H1 (cell line): ENCODE results near the gene ZNF318.

ENCODE experiments used
- CBX5 ChIP-seq: fragments of 300-800, 300-1000 bp; sonication (generic); IDR thresholded peaks from 2 replicates; pipeline ENCODE4 v1.7.1; 2016; ENCODE audit warnings: antibody characterized with exemption, low read length, low read depth
- CHD2 ChIP-seq: IDR thresholded peaks from 2 replicates; pipeline ENCODE4 v1.6.1; 2012; ENCODE audit warnings: low read length, improper control_type of control experiment
- EP300 ChIP-seq, 2 experiments: IDR thresholded peaks; 1 replicate in 1 of 2; 2 replicates in 1 of 2; pipeline ENCODE4 v1.6.1; 2011 to 2012; ENCODE audit warnings: low read depth in 2 of 2, low read length in 2 of 2, mild to moderate bottlenecking in 2 of 2, borderline replicate concordance in 1 of 2, inconsistent platforms in 1 of 2, moderate library complexity in 1 of 2
- EZH2 ChIP-seq: fragments of 200-600 bp; sonication (generic); IDR thresholded peaks from 2 replicates; pipeline ENCODE4 v1.7.1; 2012; ENCODE audit warnings: low read depth, mild to moderate bottlenecking, moderate library complexity, low read length, inconsistent platforms; ENCODE audit not compliant: severe bottlenecking
- KDM1A ChIP-seq: fragments of 200-600, 300-600 bp; sonication (generic); IDR thresholded peaks from 2 replicates; pipeline ENCODE4 v1.7.1; 2016; ENCODE audit warnings: mild to moderate bottlenecking, low read length, borderline replicate concordance
- KDM5A ChIP-seq: fragments of 200-600 bp; IDR thresholded peaks from 2 replicates; pipeline ENCODE4 v1.7.1; 2012; ENCODE audit warnings: mild to moderate bottlenecking, low read length, inconsistent platforms, mixed read lengths
- POLR2A ChIP-seq, 2 experiments: IDR thresholded peaks; 1 replicate in 1 of 2; 2 replicates in 1 of 2; pipeline ENCODE4 v1.6.1; 2011; ENCODE audit warnings: low read depth in 2 of 2, low read length in 2 of 2, mild to moderate bottlenecking in 2 of 2; ENCODE audit errors: control extremely low read depth in 1 of 2
- SIN3A ChIP-seq, 2 experiments: IDR thresholded peaks in 1 of 2; conservative IDR thresholded peaks in 1 of 2; 2 replicates each; pipeline ENCODE4 v1.6.1; 2011 to 2012; ENCODE audit warnings: low read length in 2 of 2, improper control_type of control experiment in 1 of 2, low read depth in 1 of 2, mild to moderate bottlenecking in 1 of 2
- SIX5 ChIP-seq: IDR thresholded peaks from 2 replicates; pipeline ENCODE4 v1.6.1; 2011; ENCODE audit warnings: mild to moderate bottlenecking, low read depth, low read length
- YY1 ChIP-seq: IDR thresholded peaks from 2 replicates; pipeline ENCODE4 v1.6.1; 2011; ENCODE audit warnings: low read depth, mild to moderate bottlenecking, low read length
- TF ChIP-seq, protein P1 (sequence below), 3 experiments: IDR thresholded peaks; 1 replicate in 2 of 3; 2 replicates in 1 of 3; pipeline versions ENCODE4 v1.5.1 to v1.6.1; 2011; ENCODE audit warnings: low read length in 3 of 3, mild to moderate bottlenecking in 3 of 3, inconsistent platforms in 2 of 3, low read depth in 1 of 3, moderate library complexity in 1 of 3; ENCODE audit not compliant: insufficient read depth in 1 of 3; ENCODE audit errors: control extremely low read depth in 1 of 3

DNA sequence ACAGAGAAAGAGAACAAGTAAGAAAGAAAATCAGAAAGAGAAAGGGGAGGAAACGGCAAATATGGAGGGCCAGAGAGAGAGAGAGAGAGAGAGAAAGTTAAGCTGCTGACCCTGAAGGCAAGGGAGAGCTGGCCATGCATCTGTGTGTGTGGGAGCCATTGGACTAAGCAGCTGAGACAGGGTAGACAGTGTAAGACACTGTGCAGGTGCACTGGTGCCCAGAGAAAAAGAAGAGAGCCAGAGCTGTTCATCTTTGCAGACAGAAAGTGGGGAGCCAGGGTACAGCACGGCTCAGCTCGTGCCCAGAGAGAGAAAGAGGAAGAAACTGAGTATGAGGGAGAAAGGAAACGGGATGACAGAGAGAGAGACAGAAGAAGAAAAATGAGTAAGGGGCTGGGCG is 24.2 kb upstream of the ZNF318 start:
- TF ChIP-seq, protein P1, sequence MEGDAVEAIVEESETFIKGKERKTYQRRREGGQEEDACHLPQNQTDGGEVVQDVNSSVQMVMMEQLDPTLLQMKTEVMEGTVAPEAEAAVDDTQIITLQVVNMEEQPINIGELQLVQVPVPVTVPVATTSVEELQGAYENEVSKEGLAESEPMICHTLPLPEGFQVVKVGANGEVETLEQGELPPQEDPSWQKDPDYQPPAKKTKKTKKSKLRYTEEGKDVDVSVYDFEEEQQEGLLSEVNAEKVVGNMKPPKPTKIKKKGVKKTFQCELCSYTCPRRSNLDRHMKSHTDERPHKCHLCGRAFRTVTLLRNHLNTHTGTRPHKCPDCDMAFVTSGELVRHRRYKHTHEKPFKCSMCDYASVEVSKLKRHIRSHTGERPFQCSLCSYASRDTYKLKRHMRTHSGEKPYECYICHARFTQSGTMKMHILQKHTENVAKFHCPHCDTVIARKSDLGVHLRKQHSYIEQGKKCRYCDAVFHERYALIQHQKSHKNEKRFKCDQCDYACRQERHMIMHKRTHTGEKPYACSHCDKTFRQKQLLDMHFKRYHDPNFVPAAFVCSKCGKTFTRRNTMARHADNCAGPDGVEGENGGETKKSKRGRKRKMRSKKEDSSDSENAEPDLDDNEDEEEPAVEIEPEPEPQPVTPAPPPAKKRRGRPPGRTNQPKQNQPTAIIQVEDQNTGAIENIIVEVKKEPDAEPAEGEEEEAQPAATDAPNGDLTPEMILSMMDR (IDR thresholded peaks at IDR 0.05; ENCODE audit: control extremely low read depth in 1 of 3, insufficient read depth in 1 of 3, low read depth in 1 of 3, low read length in 3 of 3) = no peak
- TF ChIP-seq CHD2 = no peak
- no peak for TF ChIP-seq YY1
- no peak for TF ChIP-seq POLR2A (IDR thresholded peaks at IDR 0.05; ENCODE audit: control extremely low read depth in 1 of 2, low read depth in 2 of 2, low read length in 2 of 2)
- TF ChIP-seq SIN3A (conservative IDR thresholded peaks at IDR 0.05 in 1 of 2, IDR thresholded peaks at IDR 0.05 in 1 of 2; ENCODE audit: low read depth in 1 of 2, low read length in 2 of 2) = no peak
- TF ChIP-seq CBX5 = no peak
- no peak for TF ChIP-seq EP300 (IDR thresholded peaks at IDR 0.05; ENCODE audit: borderline replicate concordance in 1 of 2, low read depth in 2 of 2, low read length in 2 of 2)
- no peak for TF ChIP-seq KDM5A
- TF ChIP-seq KDM1A = no peak
- TF ChIP-seq EZH2 = no peak
- TF ChIP-seq SIX5 = no peak
